ENCODE results near the gene SLC9A7. TPM values are rescaled to one million over a fixed set of nuclear protein-coding genes. Genes with fewer than 3 reads are reported as not detected.

SLC9A7 gene
- total RNA-seq, 1 donor from 2014 or later: 1.4 TPM

GRCh38 chrX:46683048-46683447 is 75.9 kb downstream of the SLC9A7 start:
- Mint-ChIP-seq H3K27ac (ENCODE audit: unreplicated experiment) (no peak overlapping the region), H3K36me3 (ENCODE audit: unreplicated experiment) (no peaks in the 10 kb centered on the region), H3K27me3 (ENCODE audit: unreplicated experiment) (no peaks in the 10 kb centered on the region), H3K9me3 (ENCODE audit: unreplicated experiment) (no peaks in the 10 kb centered on the region), H3K4me1 (ENCODE audit: unreplicated experiment) (no peaks in the 10 kb centered on the region), H3K4me3 (ENCODE audit: unreplicated experiment) (no peak overlapping the region)
- DNase-seq (ENCODE audit: extremely low spot score, unreplicated experiment): no peak
- TF ChIP-seq, protein P1, sequence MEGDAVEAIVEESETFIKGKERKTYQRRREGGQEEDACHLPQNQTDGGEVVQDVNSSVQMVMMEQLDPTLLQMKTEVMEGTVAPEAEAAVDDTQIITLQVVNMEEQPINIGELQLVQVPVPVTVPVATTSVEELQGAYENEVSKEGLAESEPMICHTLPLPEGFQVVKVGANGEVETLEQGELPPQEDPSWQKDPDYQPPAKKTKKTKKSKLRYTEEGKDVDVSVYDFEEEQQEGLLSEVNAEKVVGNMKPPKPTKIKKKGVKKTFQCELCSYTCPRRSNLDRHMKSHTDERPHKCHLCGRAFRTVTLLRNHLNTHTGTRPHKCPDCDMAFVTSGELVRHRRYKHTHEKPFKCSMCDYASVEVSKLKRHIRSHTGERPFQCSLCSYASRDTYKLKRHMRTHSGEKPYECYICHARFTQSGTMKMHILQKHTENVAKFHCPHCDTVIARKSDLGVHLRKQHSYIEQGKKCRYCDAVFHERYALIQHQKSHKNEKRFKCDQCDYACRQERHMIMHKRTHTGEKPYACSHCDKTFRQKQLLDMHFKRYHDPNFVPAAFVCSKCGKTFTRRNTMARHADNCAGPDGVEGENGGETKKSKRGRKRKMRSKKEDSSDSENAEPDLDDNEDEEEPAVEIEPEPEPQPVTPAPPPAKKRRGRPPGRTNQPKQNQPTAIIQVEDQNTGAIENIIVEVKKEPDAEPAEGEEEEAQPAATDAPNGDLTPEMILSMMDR (IDR thresholded peaks at IDR 0.05): no peak

- TF ChIP-seq, protein P1 (IDR thresholded peaks at IDR 0.05): no peak
- DNase-seq (ENCODE audit: extremely low spot score, unreplicated experiment): no peak
- Mint-ChIP-seq H3K27me3 (ENCODE audit: unreplicated experiment) (no peaks in the 10 kb centered on the region), H3K9me3 (ENCODE audit: unreplicated experiment) (no peaks in the 10 kb centered on the region), H3K4me3 (ENCODE audit: unreplicated experiment) (no peak overlapping the region), H3K4me1 (ENCODE audit: unreplicated experiment) (no peaks in the 10 kb centered on the region), H3K36me3 (ENCODE audit: unreplicated experiment) (no peaks in the 10 kb centered on the region), H3K27ac (ENCODE audit: unreplicated experiment) (no peak overlapping the region)
Observed at GRCh38 chrX:46681849-46682248, 77.1 kb downstream of the SLC9A7 start.

DNA sequence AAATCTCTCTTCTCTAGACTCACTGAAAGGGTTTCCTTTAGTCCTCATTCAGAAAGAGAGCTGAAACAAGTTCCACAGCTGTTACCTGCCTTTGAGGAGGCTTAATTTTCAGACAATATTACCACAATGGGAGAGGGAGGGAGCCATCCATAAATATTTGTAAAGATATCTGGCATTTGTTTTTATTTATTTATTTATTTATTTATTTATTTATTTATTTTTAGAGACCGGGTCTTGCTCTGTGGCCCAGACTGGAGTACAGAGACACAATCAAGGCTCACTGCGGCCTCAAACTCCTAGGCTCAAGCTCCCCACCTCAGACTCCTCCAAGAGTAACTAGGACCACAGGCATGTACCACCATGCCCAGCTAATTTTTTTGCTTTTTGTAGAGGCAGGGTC is 80.7 kb downstream of the SLC9A7 start:
- no peak for DNase-seq (ENCODE audit: extremely low spot score, unreplicated experiment)
- Mint-ChIP-seq H3K27ac (ENCODE audit: unreplicated experiment) (no peak overlapping the region), H3K9me3 (ENCODE audit: unreplicated experiment) (no peaks in the 10 kb centered on the region), H3K27me3 (ENCODE audit: unreplicated experiment) (no peaks in the 10 kb centered on the region), H3K4me3 (ENCODE audit: unreplicated experiment) (no peak overlapping the region), H3K4me1 (ENCODE audit: unreplicated experiment) (no peaks in the 10 kb centered on the region), H3K36me3 (ENCODE audit: unreplicated experiment) (no peaks in the 10 kb centered on the region)
- TF ChIP-seq, protein P1 (IDR thresholded peaks at IDR 0.05): no peak

GRCh38 chrX:46676399-46677356 is 82.2 kb downstream of the SLC9A7 start:
- no peaks in the 10 kb centered on the region for H3K9me3 Mint-ChIP-seq (ENCODE audit: unreplicated experiment)
- H3K27ac Mint-ChIP-seq (ENCODE audit: unreplicated experiment): no peak overlapping the region
- H3K27me3 Mint-ChIP-seq (ENCODE audit: unreplicated experiment): no peaks in the 10 kb centered on the region

More at GRCh38 chrX:46676399-46677356, 82.2 kb downstream of the SLC9A7 start:
- TF ChIP-seq, protein P1 (IDR thresholded peaks at IDR 0.05): no peak
- Mint-ChIP-seq H3K4me1 (ENCODE audit: unreplicated experiment) (no peaks in the 10 kb centered on the region), H3K36me3 (ENCODE audit: unreplicated experiment) (no peaks in the 10 kb centered on the region), H3K4me3 (ENCODE audit: unreplicated experiment) (no peak overlapping the region)
- no peak for DNase-seq (ENCODE audit: extremely low spot score, unreplicated experiment)
